SW480 (cell line): ENCODE results near the gene GSTT2B.
"Not testable (repeated sequence)": the region's sequence is repeated elsewhere in the genome, so short reads cannot be mapped to it uniquely, and the experiment has no call there.

Source experiments
- DNase-seq: peaks from one replicate; pipeline ENCODE4 v3.0.0-alpha.2; 2016; ENCODE audit warnings: low spot score

The GSTT2B gene

DNA sequence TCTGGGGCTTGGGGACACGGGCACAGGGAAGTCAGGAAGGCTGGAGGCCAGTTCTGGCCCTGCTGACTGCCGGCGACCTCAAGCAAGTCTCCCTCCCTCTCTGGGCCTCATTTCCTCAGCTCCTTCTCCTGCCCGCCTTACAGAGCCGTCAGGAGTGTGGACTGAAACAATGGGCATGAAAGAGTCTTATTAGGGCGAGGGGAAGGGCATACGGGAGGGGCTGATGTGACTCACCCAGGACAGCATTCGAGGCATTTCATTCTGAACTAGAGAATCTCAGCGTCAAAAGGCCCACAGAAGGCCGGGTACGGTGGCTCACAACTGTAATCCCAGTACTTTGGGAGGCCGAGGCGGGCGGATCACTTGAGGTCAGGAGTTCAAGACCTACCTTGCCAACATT is 20.8 kb downstream of the GSTT2B start:
- DNase-seq, result not testable (repeated sequence)

- no peak for DNase-seq
These were observed 22.0 kb downstream of the GSTT2B start for GRCh38 chr22:23939017-23939357.

DNA sequence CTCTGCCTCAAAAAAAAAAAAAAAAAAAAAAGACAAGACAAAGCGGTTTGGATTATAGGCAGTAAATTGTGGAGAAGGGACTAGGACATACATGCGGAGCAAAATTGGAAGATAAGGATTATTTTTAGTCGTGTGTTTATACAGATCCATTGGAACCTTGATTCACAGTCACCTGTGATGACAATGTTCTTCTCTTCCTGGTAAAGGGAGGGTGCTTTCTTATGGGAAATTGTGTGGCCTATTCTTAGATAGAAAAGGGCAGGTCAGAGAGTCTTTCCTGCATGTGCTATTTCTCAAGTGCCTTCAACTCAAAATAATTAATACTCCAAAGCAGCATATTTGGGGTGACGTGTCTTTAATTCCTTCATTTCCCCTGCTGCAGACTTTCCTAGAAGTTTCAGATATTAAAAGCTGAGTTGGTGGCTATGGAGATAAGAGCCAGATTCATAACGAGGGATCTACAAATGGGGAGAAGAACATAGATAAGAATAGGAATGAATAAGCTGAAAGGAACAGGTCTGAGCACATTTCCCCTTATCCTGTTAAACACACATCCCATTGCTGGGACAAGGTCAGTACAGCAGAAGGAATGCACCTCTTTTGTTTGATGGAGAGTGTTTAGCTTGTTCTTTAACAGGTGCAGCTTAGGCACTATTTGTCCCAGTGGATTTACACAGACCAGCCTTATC is 22.5 kb downstream of the GSTT2B start:
- no peak for DNase-seq

DNA sequence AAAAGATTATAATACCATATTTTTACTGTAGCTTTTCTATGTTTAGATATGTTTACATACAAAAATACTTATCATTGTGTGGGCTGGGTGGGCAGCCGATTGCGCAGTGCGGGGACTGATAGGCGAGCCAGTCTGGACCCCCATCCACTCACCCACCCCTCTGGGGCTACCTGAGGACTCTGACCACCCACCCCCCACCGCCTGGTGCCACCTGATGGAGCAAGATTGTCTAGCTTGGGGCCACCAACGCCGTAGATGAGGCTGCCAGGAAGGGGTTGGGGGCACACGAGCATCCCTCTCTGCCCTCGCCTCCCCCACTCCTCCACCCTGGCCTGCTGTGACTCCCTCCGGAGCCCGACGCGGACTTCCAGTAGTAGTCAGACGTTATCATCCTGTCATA is 34.4 kb downstream of the GSTT2B start:
- DNase-seq, result no peak

GRCh38 chr22:23925020-23925606 is 35.9 kb downstream of the GSTT2B start:
- DNase-seq, result no peak

DNA sequence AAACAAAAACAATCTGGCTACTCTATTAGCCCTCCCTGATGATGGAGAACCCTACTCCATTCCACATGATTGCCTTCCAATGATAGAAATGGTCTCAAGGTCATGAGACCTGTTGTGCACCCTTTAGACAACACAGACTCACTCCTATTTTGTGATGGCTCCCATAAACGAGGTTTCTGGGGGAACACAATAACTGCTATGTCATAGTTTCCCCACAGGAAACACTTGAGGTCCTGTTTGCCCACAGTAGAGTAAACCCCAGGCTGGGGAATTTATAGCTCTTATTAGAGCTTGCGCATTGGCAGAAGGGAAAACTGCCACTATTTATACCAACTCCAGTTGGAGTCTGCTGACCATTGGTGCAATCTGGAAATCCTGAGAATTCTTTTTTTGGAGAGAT is 38.1 kb downstream of the GSTT2B start:
- no peak for DNase-seq

DNA sequence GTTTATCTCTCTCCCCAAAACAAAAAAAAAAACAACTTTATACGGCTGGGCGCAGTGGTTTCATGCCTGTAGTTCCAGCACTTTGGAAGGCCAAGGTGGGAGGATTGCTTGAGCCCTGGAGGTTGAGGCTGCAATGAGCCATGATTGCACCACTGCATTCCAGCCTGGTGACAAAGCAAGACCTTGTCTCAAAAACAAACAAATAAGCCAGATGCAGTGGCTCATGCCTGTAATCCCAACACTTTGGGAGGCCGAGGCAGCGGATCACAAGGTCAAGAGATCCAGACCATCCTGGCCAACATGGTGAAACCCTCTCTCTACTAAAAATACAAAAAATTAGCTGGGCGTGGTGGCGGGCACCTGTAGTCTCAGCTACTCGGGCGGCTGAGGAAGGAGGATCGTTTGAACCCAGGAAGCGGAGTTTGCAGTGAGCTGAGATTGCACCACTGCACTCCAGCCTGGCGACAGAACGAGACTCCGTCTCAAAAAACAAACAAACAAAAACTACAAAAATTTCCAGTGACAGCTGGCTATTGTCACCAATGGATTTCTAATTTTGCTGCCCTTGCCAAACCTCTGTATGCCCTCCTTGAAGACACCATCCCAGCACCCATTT is 39.3 kb downstream of the GSTT2B start:
- DNase-seq, result not testable (repeated sequence)

DNA sequence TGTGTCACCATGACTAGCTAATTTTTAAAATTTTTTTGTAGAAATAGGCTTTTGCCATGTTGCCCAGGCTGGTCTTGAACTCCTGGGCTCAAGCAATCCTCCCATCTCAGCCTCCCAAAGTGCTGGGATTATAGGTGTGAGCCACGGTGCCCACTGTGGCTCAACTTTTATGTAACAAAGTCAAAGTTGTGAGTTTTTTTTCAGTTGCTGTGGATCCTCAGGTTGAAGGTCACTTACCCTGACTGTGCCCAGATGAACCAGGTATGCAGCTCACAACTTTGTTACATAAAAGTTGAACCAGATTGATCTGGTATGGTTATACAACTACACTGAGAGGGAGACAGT is 40.8 kb downstream of the GSTT2B start:
- DNase-seq, result not testable (repeated sequence)

DNA sequence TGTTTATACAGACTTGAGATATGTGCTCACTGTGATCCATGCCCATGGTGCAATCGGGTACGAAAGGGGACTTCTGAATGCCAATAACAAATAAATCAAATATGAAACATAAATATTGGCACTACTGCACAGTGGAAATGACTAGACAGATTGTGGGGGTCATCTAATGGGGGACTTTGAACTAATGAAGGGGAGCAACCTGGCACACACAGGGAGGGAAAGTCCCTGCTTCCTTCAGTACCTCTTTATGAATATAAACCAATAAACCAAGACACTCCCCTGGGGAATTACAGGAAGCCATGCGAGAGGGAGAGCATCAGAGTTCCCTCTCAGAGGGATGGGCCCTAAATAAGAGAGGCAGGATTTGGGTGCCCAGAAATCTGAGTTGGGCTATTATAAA is 45.7 kb downstream of the GSTT2B start:
- no peak for DNase-seq

DNA sequence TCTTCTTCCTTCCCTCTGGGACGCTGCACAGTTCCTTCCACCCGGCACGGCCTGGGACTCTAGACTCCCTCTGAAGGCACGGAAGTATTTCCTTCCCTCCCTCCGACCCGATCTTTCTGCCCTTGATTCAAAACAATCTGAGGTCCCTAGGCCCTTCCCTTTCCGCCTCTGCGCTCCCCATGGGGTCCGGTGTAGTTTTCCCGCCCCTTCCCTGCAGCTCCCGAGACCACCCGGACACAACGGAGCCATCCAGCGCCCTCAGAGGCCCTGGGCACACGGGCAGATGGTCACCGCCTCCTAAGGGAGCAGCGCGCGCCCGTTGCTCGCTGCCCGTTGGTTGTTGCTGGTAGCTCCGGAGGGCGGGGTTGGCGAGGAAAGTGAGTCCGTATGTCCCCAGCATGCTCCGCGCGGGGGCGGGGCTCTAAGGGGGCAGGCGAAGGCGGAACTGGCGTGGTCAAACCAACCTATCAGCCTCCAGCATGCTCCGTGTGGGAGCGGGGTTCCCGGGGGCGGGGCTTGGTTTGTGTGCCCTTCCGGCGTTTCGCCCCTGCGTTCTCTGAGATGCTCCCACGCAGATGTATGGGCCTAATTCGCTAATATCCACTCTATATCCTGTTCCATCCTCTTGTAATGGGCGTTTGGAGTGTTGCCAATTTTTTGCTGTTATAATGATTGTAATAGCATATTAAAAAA is 47.2 kb downstream of the GSTT2B start:
- DNase-seq, result peak; percentile 97

DNA sequence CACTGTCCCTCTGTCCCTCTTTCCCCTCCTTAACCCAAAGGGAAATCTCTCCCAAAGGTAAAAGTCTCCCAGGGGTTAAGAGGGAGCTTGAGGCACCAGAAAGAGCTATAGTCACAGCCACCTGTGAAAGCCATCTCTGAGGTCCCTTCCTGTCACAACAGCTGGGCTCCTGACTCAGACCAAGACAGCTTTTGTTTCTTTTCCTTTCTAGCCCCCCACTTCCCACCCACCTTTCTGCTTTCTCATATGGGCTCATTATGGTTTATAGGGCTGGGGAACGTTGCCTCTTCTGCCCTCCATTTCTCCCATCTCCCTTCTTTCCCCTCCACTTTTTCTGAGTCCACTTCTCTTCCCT is 47.7 kb downstream of the GSTT2B start:
- DNase-seq, result no peak

GRCh38 chr22:23912293-23912903 is 48.6 kb downstream of the GSTT2B start:
- DNase-seq, result no peak

GRCh38 chr22:23911318-23911980 is 49.5 kb downstream of the GSTT2B start:
- DNase-seq, result no peak

- no peak for DNase-seq
These were observed 50.4 kb downstream of the GSTT2B start for GRCh38 chr22:23910496-23911190.

GRCh38 chr22:23909296-23909898 is 51.6 kb downstream of the GSTT2B start:
- no peak for DNase-seq

DNA sequence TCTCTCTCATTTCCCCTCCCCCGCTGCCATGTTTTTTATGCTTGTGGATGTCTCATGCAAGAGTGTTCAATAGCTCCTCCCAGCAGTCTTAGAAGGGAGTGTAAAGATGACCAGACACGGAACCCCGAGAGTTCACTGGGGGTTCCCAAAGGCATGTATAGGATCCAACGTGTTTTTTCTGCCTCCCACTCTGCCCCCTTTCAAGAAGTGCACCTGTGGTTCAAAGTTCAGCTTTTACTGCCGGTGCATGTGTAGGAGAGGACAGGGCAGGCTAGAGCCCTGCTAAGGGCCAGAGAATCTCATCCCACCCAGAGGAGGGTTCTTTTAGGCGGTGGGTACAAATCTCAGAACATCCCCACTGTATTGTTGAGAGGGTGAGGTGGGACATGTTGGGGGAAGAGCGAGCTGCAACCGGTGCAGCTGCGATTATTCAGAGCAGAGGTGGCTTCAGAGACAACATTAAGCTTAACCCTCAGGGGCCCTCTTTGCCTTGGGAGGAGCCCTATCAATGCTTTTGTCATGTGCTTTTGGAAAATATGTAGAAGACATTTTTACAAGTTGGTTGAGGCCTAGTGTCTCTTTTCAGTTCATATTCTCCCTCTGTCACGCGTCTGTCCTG is 52.3 kb downstream of the GSTT2B start:
- no peak for DNase-seq

DNA sequence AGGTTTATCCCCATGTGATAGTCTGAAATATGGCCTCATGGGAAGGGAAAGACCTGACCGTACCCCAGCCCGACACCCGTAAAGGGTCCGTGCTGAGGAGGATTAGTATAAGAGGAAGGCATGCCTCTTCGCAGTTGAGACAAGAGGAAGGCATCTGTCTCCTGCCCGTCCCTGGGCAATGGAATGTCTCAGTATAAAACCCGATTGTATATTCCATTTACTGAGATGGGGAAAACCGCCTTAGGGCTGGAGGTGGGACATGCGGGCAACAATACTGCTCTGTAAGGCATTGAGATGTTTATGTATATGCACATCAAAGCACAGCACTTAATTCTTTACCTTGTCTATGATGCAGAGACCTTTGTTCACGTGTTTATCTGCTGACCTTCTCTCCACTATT is 53.6 kb downstream of the GSTT2B start:
- not testable (repeated sequence) for DNase-seq
